Body of pancreas (tissue), 4 donors: Measurements from ENCODE around the gene SLC34A3. TPM values are rescaled to one million over a fixed set of nuclear protein-coding genes. Genes with fewer than 3 reads are reported as not detected.

ENCODE experiments used
- ATAC-seq: fragments of 150-250 bp; one replicate; pipeline ENCODE4 v1.9.1; 2016
- DNase-seq, 4 donors: peaks; one replicate each; pipeline ENCODE4 v3.0.0-alpha.2; 2019
- H3K27ac ChIP-seq, 4 donors: fragments of 200-600 bp; sonication (generic); 1 replicate in 3 of 4; 2 replicates in 1 of 4; pipeline versions ENCODE4 v1.5.1 to v1.6.1; 2016 to 2019; ENCODE audit warnings: mild to moderate bottlenecking in 1 of 4, mixed read lengths in 1 of 4, moderate library complexity in 1 of 4
- H3K27me3 ChIP-seq, 2 donors: fragments of 200-600 bp; sonication (generic); one replicate each; pipeline ENCODE4 v1.6.0; 2016; ENCODE audit warnings: mild to moderate bottlenecking in 1 of 2
- H3K36me3 ChIP-seq, 2 donors: fragments of 200-600 bp; sonication (generic); replicated peaks in 1 of 2; 2 replicates each; pipeline ENCODE4 v1.5.1; 2016; ENCODE audit warnings: low read depth in 2 of 2; ENCODE audit not compliant: insufficient read depth in 1 of 2
- H3K4me1 ChIP-seq: fragments of 200-600 bp; sonication (generic); one replicate; pipeline ENCODE4 v1.6.0; 2016
- H3K4me3 ChIP-seq, 2 donors: fragments of 200-600 bp; sonication (generic); 1 replicate in 1 of 2; 2 replicates in 1 of 2; pipeline ENCODE4 v1.5.1; 2016 to 2019
- H3K9me3 ChIP-seq, 3 donors: fragments of 200-600 bp; sonication (generic); 1 replicate in 2 of 3; 2 replicates in 1 of 3; pipeline ENCODE4 v1.5.1; 2016
- CTCF ChIP-seq, 7 experiments: fragments of 450-650 bp in 4 of 7; fragments of 200-600 bp in 3 of 7; sonication (generic) in 3 of 7; IDR thresholded peaks; one replicate each; pipeline ENCODE4 v1.5.1; 2016 to 2019; ENCODE audit warnings: antibody characterized with exemption in 7 of 7
- POLR2A ChIP-seq, 3 donors: fragments of 450-650 bp; IDR thresholded peaks; one replicate each; pipeline ENCODE4 v1.6.1; 2016; ENCODE audit warnings: antibody characterized with exemption in 3 of 3, mild to moderate bottlenecking in 2 of 3
- WGBS, 2 donors: methylation state at CpG; one replicate each; pipeline ENCODE4 v1.1.5; 2017; 5-methylcytosine and 5-hydroxymethylcytosine counted together
- intact Hi-C: fragments of 100-400 bp; cut with DNase I; formaldehyde crosslinking; loops from one replicate; pipeline ENCODE4 v1.15.1; 2023
- total RNA-seq, 2 donors: library from RNA; depleted of rRNA; stranded (reverse); fragments of >200 nt; gene quantifications; one replicate each; pipeline ENCODE4 v1.1.0, GENCODE V29; 2016

The SLC34A3 gene
- total RNA-seq, 2 donors from 2014 or later = 0.33 TPM; not detected in 1

DNA sequence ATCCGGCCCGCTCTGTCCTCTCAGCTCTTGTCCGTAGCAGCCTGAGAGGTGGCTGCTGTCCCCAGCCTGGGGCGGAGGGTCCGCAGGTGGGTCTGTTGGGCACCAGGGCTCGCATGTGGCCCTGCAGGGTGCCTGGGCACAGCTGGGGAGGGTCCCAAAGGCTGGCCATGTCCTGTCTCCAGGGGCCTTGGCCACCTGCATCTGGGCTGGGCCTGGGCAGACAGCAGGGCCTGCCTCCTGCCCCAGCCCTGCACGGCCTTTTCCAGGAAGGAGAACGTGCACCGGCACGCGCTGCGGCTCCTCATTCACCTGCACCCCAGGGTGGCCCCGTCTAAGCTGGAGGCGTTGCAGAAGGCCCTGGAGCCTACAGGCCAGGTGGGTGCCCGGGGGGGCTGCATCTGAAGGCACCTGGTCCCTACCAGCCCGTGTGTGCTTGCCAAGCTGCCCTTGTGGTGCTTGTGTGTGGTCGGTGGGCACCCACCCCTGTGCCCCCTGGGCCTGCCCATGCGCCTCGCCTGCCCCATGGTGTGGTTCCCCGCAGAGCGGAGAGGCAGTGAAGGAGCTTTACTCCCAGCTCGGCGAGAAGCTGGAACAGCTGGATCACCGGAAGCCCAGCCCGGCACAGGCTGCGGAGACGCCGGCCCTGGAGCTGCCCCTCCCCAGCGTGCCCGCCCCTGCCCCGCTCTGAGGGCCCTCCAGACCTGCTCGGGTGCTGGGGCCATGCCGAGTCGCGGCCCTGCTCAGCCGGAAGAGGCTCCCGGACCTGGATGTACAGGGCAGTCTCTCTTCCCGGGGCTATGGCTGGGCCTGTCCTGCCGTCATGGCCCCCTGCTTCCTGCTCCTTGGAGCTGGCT lies 41.8 kb downstream of the SLC34A3 start:
- Histone ChIP-seq H3K27me3 (no peaks in the 10 kb centered on the region), H3K27ac (no peak overlapping the region), H3K9me3 (no peaks in the 10 kb centered on the region), H3K4me1 (peaks cover 60% of the 10 kb centered on the region), H3K4me3 (no peak overlapping the region), H3K36me3 (peaks cover 2 to 7% of the 10 kb centered on the region in 2 donors)
- DNase-seq (peak in 1 of 4 donors; percentile 14), ATAC-seq (no peak)
- intact Hi-C loops = no loop called here
- no peak for TF ChIP-seq POLR2A (IDR thresholded peaks at IDR 0.05)
- TF ChIP-seq CTCF (IDR thresholded peaks at IDR 0.05) = no peak
- whole genome bisulfite sequencing, 2 donors = 91 to 99% methylated on average over 14 to 31 of the region's 39 CpGs

DNA sequence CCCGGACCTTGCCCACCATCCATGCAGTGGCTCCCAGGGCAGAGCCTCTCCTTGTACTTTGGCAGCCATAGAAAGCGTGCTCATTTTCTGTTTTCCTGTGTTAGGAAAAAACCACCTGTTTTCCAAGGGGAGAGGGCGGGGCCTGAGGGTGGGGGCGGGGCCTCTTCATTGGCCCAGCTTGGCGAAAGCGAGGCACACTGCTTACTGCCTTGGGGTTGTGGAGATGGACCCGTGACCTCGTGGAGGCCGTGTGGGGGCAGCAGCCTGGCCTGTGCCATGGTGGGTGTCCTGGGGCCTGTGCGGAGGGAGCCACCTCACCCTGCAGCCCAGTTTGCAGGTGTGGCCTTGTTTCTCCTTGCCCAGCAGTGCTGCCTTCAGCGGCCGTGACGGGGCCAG lies 42.4 kb downstream of the SLC34A3 start:
- intact Hi-C loops = no loop called here
- H3K4me1 ChIP-seq = peaks cover 55% of the 10 kb centered on the region
- H3K27ac ChIP-seq = no peak overlapping the region
- H3K36me3 ChIP-seq = peaks cover 2 to 7% of the 10 kb centered on the region in 2 donors
- no peaks in the 10 kb centered on the region for H3K27me3 ChIP-seq
- H3K4me3 ChIP-seq = no peak overlapping the region
- WGBS, 2 donors = 56 to 61% methylated on average over 10 to 13 of the region's 13 CpGs
- H3K9me3 ChIP-seq = no peaks in the 10 kb centered on the region
- TF ChIP-seq POLR2A (IDR thresholded peaks at IDR 0.05) = no peak
- no peak for TF ChIP-seq CTCF (IDR thresholded peaks at IDR 0.05)
- peak in 1 of 4 donors; percentile 20 for DNase-seq
- no peak for ATAC-seq

- intact Hi-C loops = no loop called here
- Histone ChIP-seq H3K9me3 (no peaks in the 10 kb centered on the region), H3K4me1 (peaks cover 48% of the 10 kb centered on the region), H3K27me3 (no peaks in the 10 kb centered on the region), H3K27ac (peak overlapping the region in 2 of 4 donors; percentile 28 to 58), H3K36me3 (peaks cover 2 to 7% of the 10 kb centered on the region in 2 donors), H3K4me3 (no peak overlapping the region)
- 39 to 92% methylated on average over 4 to 15 of the region's 15 CpGs for WGBS, 2 donors
- DNase-seq (peak in 1 of 4 donors; percentile 43), ATAC-seq (no peak)
- no peak for TF ChIP-seq CTCF (IDR thresholded peaks at IDR 0.05)
- no peak for TF ChIP-seq POLR2A (IDR thresholded peaks at IDR 0.05)
Measured at GRCh38 chr9:137273611-137274320, 43.1 kb downstream of the SLC34A3 start.

DNA sequence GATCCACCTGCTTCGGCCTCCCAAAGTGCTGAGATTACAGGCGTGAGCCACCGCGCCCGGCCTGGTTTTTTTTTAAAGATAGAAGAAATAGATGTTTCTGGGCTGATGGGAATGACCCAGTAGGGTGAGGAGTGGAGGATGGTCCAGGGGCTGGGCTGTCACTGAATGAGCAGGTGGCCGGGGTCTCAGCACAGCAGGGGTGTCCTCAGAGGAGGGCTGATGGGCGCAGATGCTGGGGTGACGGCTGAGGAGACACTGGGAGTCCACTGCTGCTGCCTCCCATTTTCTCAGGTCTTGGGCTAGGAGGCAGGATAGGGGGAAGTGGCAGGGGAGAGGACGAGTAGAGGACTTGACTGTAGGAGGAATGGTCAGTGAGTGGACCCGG lies 44.5 kb downstream of the SLC34A3 start:
- H3K9me3 ChIP-seq = no peaks in the 10 kb centered on the region
- H3K4me1 ChIP-seq = peaks cover 36% of the 10 kb centered on the region
- intact Hi-C loops = no loop called here
- DNase-seq (no peak), ATAC-seq (no peak)
- 74 to 85% methylated on average over 10 of the region's 10 CpGs for WGBS, 2 donors
- H3K27me3 ChIP-seq = no peaks in the 10 kb centered on the region
- H3K4me3 ChIP-seq = no peak overlapping the region
- H3K27ac ChIP-seq = peak overlapping the region in 1 of 4 donors; percentile 5
- TF ChIP-seq CTCF (IDR thresholded peaks at IDR 0.05) (no peak), POLR2A (IDR thresholded peaks at IDR 0.05) (no peak)
- peaks cover 2 to 7% of the 10 kb centered on the region in 2 donors for H3K36me3 ChIP-seq
